Measurements from ENCODE around the gene BLOC1S1.

The BLOC1S1 gene

GRCh38 chr12:55715833-55716581, at the start of gene BLOC1S1:
BLOC1S1 (plus strand) TSS chr12:55716046; CDS start chr12:55716052, 6 bp downstream.
- peak; percentile 77 to 84 for DNase-seq (ENCODE audit: low read depth in 2 of 2, low spot score in 1 of 2)

- no peak for DNase-seq (ENCODE audit: low read depth in 2 of 2, low spot score in 1 of 2)
Observed at GRCh38 chr12:55666508-55666907, 49.3 kb upstream of the BLOC1S1 start.

- DNase-seq (ENCODE audit: low read depth in 2 of 2, low spot score in 1 of 2), result no peak
Observed at GRCh38 chr12:55670276-55670675, 45.6 kb upstream of the BLOC1S1 start.

- no peak for DNase-seq (ENCODE audit: low read depth in 2 of 2, low spot score in 1 of 2)
Observed at GRCh38 chr12:55671746-55672145, 44.1 kb upstream of the BLOC1S1 start.

- DNase-seq (ENCODE audit: low read depth in 2 of 2, low spot score in 1 of 2), result no peak
Observed at GRCh38 chr12:55673638-55674037, 42.2 kb upstream of the BLOC1S1 start.

- DNase-seq (ENCODE audit: low read depth in 2 of 2, low spot score in 1 of 2), result no peak
Observed at GRCh38 chr12:55675666-55676065, 40.2 kb upstream of the BLOC1S1 start.

GRCh38 chr12:55676707-55677106, 39.1 kb upstream of the BLOC1S1 start:
- no peak for DNase-seq (ENCODE audit: low read depth in 2 of 2, low spot score in 1 of 2)

GRCh38 chr12:55679691-55680090, 36.2 kb upstream of the BLOC1S1 start:
- DNase-seq (ENCODE audit: low read depth in 2 of 2, low spot score in 1 of 2), result no peak

- no peak for DNase-seq (ENCODE audit: low read depth in 2 of 2, low spot score in 1 of 2)
Observed at GRCh38 chr12:55681142-55682077, 34.4 kb upstream of the BLOC1S1 start.

GRCh38 chr12:55682087-55682796, 33.6 kb upstream of the BLOC1S1 start:
- no peak for DNase-seq (ENCODE audit: low read depth in 2 of 2, low spot score in 1 of 2)

- no peak for DNase-seq (ENCODE audit: low read depth in 2 of 2, low spot score in 1 of 2)
Observed at GRCh38 chr12:55683676-55684075, 32.2 kb upstream of the BLOC1S1 start.

GRCh38 chr12:55684761-55685370, 31.0 kb upstream of the BLOC1S1 start:
- DNase-seq (ENCODE audit: low read depth in 2 of 2, low spot score in 1 of 2), result no peak

- no peak for DNase-seq (ENCODE audit: low read depth in 2 of 2, low spot score in 1 of 2)
Observed at GRCh38 chr12:55685671-55686070, 30.2 kb upstream of the BLOC1S1 start.

- no peak for DNase-seq (ENCODE audit: low read depth in 2 of 2, low spot score in 1 of 2)
Observed at GRCh38 chr12:55686366-55687010, 29.4 kb upstream of the BLOC1S1 start.

- DNase-seq (ENCODE audit: low read depth in 2 of 2, low spot score in 1 of 2), result no peak
Observed at GRCh38 chr12:55687746-55688145, 28.1 kb upstream of the BLOC1S1 start.

GRCh38 chr12:55688716-55689655, 26.9 kb upstream of the BLOC1S1 start:
- no peak for DNase-seq (ENCODE audit: low read depth in 2 of 2, low spot score in 1 of 2)

- DNase-seq (ENCODE audit: low read depth in 2 of 2, low spot score in 1 of 2), result no peak
Observed at GRCh38 chr12:55692631-55693322, 23.1 kb upstream of the BLOC1S1 start.

GRCh38 chr12:55693323-55694187, 22.3 kb upstream of the BLOC1S1 start:
- DNase-seq (ENCODE audit: low read depth in 2 of 2, low spot score in 1 of 2), result no peak

Data from stimulated activated CD8-positive, alpha-beta memory T cell treated with anti-CD3 and anti-CD28 coated beads, Interleukin-4, amount 100 ng/mL, for 1 hour (primary cell).